Stimulated activated CD4-positive, alpha-beta T cell treated with anti-CD3 and anti-CD28 coated beads, TNF-alpha, amount 100 ng/mL, for 1 hour (primary cell): ENCODE data around the gene PCDHGB5.

Source experiments
- DNase-seq, 3 donors: peaks; one replicate each; pipeline ENCODE4 v3.0.0-alpha.2; 2020; ENCODE audit warnings: low read depth in 3 of 3, low spot score in 1 of 3

The PCDHGB5 gene

DNA sequence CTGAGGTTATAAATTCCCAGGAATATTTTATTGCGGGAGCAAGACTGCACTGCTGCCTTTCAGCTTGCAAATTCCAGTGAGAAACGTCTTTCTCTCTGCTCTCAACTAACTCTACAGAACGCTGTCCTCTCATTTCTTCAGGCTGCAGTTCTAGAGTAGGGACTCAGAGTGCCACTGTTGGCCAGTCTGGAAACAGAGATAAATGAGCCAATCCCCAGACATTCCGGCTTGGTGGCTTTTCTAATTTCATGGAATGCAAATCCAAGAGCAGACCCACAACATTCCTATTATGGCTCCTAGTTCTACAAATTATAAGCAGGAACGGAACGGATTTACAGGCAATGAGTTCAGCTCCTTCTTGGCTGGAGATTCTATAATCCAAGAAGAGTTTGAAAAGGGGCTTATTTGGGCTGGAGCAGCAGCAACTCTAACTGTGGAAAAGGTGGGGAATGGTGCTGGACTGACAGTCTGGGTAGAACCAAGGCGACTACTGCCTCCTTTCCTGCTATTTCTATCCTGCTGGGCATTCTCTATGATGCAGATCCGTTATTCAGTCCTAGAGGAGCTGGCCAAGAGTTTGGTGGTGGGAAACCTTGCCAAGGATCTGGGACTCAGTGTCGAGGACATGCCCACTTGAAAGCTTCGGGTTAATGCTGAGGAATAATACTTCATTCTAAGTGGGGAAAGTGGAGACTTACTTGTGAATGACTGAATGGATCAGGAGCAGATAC, 41.8 kb downstream of the PCDHGB5 start:
- DNase-seq, result no peak

GRCh38 chr5:141440341-141440740, 42.6 kb downstream of the PCDHGB5 start:
- no peak for DNase-seq

DNA sequence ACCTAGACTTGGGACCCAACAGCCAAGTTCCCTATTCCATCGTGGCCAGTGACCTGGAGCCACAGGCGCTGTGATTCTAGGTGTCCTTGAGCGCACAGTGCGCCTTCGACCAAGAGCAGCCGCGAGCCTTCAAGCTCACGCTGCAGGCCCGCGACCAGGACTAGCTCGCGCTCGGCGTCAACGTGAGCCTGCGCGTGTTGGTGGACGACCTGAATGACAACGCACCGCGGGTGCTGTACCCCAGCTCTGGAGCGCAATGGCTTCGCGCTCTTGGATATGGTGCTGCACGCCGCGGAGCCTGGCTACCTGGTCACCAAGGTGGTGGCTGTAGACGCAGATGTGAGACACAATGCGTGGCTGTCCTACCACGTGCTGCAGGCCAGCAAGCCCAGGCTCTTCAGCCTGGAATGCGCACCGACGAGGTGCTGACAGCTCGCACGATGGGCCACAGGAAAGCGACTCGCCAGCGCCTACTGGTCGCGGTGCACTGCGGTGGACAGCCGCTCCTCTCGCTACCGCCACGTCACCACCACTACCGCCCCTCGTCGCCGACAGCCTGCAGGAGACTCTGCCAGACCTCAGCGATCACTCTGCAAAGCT, 43.9 kb downstream of the PCDHGB5 start:
- no peak for DNase-seq
